Progenitor cell of endocrine pancreas (in vitro differentiated cells): ENCODE measurements around the gene FAR2. TPM values are rescaled to one million over a fixed set of nuclear protein-coding genes. Genes with fewer than 3 reads are reported as not detected.

Experiments used
- DNase-seq: peaks from one replicate; pipeline ENCODE4 v3.0.0; 2021; ENCODE audit warnings: low spot score; ENCODE audit not compliant: unreplicated experiment
- H3K27ac Mint-ChIP-seq: 2 replicates; pipeline ENCODE4 v1.8.0; 2021; ENCODE audit warnings: mild to moderate bottlenecking, moderate library complexity, mixed read lengths
- H3K27me3 Mint-ChIP-seq: 2 replicates; pipeline ENCODE4 v1.8.0; 2021; ENCODE audit warnings: mixed read lengths
- H3K36me3 Mint-ChIP-seq: 2 replicates; pipeline ENCODE4 v1.8.0; 2022; ENCODE audit warnings: mixed read lengths; ENCODE audit not compliant: insufficient read depth
- H3K4me1 Mint-ChIP-seq: 2 replicates; pipeline ENCODE4 v1.8.0; 2021; ENCODE audit warnings: low read depth, mixed read lengths
- H3K4me3 Mint-ChIP-seq: 2 replicates; pipeline ENCODE4 v1.8.0; 2021; ENCODE audit warnings: low read depth, mild to moderate bottlenecking, moderate library complexity, mixed read lengths
- H3K9me3 Mint-ChIP-seq: 2 replicates; pipeline ENCODE4 v1.8.0; 2021; ENCODE audit warnings: low read depth, mixed read lengths
- CTCF ChIP-seq: fragments of 200-600 bp; sonication (generic); IDR thresholded peaks from one replicate; pipeline ENCODE4 v1.5.0; 2021; ENCODE audit warnings: antibody characterized with exemption, mild to moderate bottlenecking; ENCODE audit not compliant: unreplicated experiment
- total RNA-seq: library from RNA; stranded (reverse); gene quantifications from 2 replicates; pipeline ENCODE4 v1.2.1, GENCODE V29; 2021

Gene FAR2
- total RNA-seq, 1 donor from 2014 or later: 4.8 TPM

- Mint-ChIP-seq H3K27ac (no peak overlapping the region), H3K27me3 (no peaks in the 10 kb centered on the region), H3K9me3 (no peaks in the 10 kb centered on the region), H3K36me3 (no peaks in the 10 kb centered on the region), H3K4me3 (no peak overlapping the region), H3K4me1 (no peaks in the 10 kb centered on the region)
- DNase-seq: no peak
- TF ChIP-seq CTCF: no peak
These were observed 83.0 kb downstream of the FAR2 start for GRCh38 chr12:29232086-29232485.

GRCh38 chr12:29234552-29234951, 85.5 kb downstream of the FAR2 start:
- no peak for DNase-seq
- no peak overlapping the region for H3K27ac Mint-ChIP-seq
- no peaks in the 10 kb centered on the region for H3K4me1 Mint-ChIP-seq
- H3K4me3 Mint-ChIP-seq: no peak overlapping the region
- TF ChIP-seq CTCF: no peak
- no peaks in the 10 kb centered on the region for H3K36me3 Mint-ChIP-seq
- H3K27me3 Mint-ChIP-seq: no peaks in the 10 kb centered on the region
- no peaks in the 10 kb centered on the region for H3K9me3 Mint-ChIP-seq

- Mint-ChIP-seq H3K36me3 (no peaks in the 10 kb centered on the region), H3K9me3 (no peaks in the 10 kb centered on the region), H3K27me3 (no peaks in the 10 kb centered on the region), H3K27ac (no peak overlapping the region), H3K4me3 (no peak overlapping the region), H3K4me1 (no peaks in the 10 kb centered on the region)
- no peak for TF ChIP-seq CTCF
- no peak for DNase-seq
These were observed 86.0 kb downstream of the FAR2 start for GRCh38 chr12:29234965-29235626.

GRCh38 chr12:29238822-29239291, 89.8 kb downstream of the FAR2 start:
- Mint-ChIP-seq H3K27ac (no peak overlapping the region), H3K4me3 (no peak overlapping the region), H3K4me1 (peaks cover 13% of the 10 kb centered on the region), H3K9me3 (no peaks in the 10 kb centered on the region), H3K36me3 (no peaks in the 10 kb centered on the region), H3K27me3 (no peaks in the 10 kb centered on the region)
- no peak for DNase-seq
- TF ChIP-seq CTCF: no peak

- Mint-ChIP-seq H3K9me3 (no peaks in the 10 kb centered on the region), H3K27me3 (no peaks in the 10 kb centered on the region), H3K27ac (no peak overlapping the region), H3K4me1 (peaks cover 13% of the 10 kb centered on the region), H3K4me3 (no peak overlapping the region), H3K36me3 (no peaks in the 10 kb centered on the region)
- DNase-seq: no peak
- no peak for TF ChIP-seq CTCF
These were observed 90.3 kb downstream of the FAR2 start for GRCh38 chr12:29239336-29239735.
